RWPE2 (cell line): Measurements from ENCODE around the gene NDE1.
"Not testable (repeated sequence)": the region's sequence is repeated elsewhere in the genome, so short reads cannot be mapped to it uniquely, and the experiment has no call there.

Experiments
- ATAC-seq: fragments of 200-7000 bp; cut with Tn5 transposase; 3 replicates; pipeline ENCODE4 v1.9.1; 2021; ENCODE audit warnings: low read depth
- DNase-seq: peaks from one replicate; pipeline ENCODE4 v3.0.0-alpha.2; 2020; ENCODE audit warnings: low spot score
- H3K27ac ChIP-seq: fragments of 450-650 bp; 2 replicates; pipeline ENCODE4 v1.5.1; 2017; ENCODE audit warnings: mild to moderate bottlenecking; ENCODE audit not compliant: poor library complexity, severe bottlenecking
- H3K27me3 ChIP-seq: fragments of 250-450 bp; sonication (Bioruptor Pico); 2 replicates; pipeline ENCODE4 v1.5.1; 2021; ENCODE audit warnings: mild to moderate bottlenecking, moderate library complexity; ENCODE audit not compliant: insufficient read depth, poor library complexity, severe bottlenecking
- H3K36me3 ChIP-seq: fragments of 250-450 bp; sonication (Bioruptor Pico); 2 replicates; pipeline ENCODE4 v1.5.1; 2020; ENCODE audit warnings: low read depth, mild to moderate bottlenecking, moderate library complexity
- H3K4me1 ChIP-seq: fragments of 250-450 bp; sonication (Bioruptor Pico); 2 replicates; pipeline ENCODE4 v1.5.1; 2021; ENCODE audit warnings: mild to moderate bottlenecking, moderate library complexity; ENCODE audit not compliant: insufficient read depth, poor library complexity, severe bottlenecking
- H3K4me3 ChIP-seq: fragments of 250-450 bp; sonication (Bioruptor Pico); 2 replicates; pipeline ENCODE4 v1.5.1; 2021; ENCODE audit warnings: mild to moderate bottlenecking, moderate library complexity; ENCODE audit not compliant: severe bottlenecking
- H3K9me3 ChIP-seq: fragments of 250-450 bp; sonication (Bioruptor Pico); 2 replicates; pipeline ENCODE4 v1.5.1; 2021; ENCODE audit warnings: mild to moderate bottlenecking, moderate library complexity; ENCODE audit not compliant: severe bottlenecking
- TF ChIP-seq, protein P1 (sequence below): fragments of 450-650 bp; IDR thresholded peaks from one replicate; pipeline ENCODE4 v1.5.1; 2017; ENCODE audit warnings: mild to moderate bottlenecking, moderate library complexity; ENCODE audit not compliant: poor library complexity, severe bottlenecking

The NDE1 gene

DNA sequence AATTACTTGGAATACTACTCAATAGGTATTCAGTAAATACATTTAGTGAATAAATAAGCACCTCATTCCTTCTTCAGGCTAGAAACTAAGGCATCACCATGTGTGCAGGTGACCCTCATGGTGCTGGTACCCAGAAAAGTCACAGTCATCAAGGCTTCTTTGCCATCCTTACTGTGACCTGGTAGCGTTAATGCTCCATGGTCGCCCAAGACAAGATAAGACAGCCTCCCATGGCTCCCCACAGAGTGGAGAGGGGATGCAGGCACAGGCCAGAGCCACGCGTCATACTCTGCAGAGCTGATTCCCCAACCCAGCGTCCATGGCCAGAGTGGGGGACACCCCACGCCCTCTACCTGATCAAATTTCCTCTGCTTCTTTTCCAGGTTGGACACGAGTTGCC, 73.8 kb downstream of the NDE1 start:
- H3K4me3 ChIP-seq = no peak overlapping the region
- TF ChIP-seq, protein P1, sequence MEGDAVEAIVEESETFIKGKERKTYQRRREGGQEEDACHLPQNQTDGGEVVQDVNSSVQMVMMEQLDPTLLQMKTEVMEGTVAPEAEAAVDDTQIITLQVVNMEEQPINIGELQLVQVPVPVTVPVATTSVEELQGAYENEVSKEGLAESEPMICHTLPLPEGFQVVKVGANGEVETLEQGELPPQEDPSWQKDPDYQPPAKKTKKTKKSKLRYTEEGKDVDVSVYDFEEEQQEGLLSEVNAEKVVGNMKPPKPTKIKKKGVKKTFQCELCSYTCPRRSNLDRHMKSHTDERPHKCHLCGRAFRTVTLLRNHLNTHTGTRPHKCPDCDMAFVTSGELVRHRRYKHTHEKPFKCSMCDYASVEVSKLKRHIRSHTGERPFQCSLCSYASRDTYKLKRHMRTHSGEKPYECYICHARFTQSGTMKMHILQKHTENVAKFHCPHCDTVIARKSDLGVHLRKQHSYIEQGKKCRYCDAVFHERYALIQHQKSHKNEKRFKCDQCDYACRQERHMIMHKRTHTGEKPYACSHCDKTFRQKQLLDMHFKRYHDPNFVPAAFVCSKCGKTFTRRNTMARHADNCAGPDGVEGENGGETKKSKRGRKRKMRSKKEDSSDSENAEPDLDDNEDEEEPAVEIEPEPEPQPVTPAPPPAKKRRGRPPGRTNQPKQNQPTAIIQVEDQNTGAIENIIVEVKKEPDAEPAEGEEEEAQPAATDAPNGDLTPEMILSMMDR = no peak

DNA sequence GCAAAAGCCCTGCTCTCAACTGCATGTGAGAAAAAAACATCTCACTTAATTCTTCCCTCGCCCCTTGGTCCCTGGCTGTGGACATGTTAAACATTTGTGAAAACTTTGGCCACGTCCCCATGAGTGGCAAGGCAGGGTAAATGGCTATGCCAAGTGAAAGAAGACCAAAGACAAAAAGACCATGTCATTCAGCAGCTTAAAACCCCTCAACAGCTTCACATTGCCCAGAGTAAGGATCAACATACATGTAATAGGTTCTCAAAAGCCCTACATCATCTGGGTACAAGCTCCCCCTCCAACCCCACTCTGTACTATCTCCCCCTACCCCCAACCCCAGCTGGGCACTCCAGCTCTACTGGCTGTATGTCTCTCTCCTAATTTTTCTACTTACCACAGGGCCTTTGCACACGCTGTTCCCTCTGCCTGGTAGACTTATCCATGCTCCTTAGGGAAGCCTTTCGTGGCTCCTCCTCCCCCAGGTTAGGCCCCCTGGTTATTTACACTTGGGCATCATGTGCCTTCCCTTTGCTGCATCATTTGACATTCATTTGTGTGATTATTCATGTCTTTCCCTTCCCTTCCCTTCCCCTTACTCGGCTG, 75.7 kb downstream of the NDE1 start:
- H3K4me3 ChIP-seq = no peak overlapping the region
- H3K27me3 ChIP-seq = no peaks in the 10 kb centered on the region
- no peak for ATAC-seq
- TF ChIP-seq, protein P1 = no peak
- peaks cover 28% of the 10 kb centered on the region for H3K36me3 ChIP-seq
- no peaks in the 10 kb centered on the region for H3K9me3 ChIP-seq
- DNase-seq = no peak
- no peak overlapping the region for H3K27ac ChIP-seq
- H3K4me1 ChIP-seq = no peaks in the 10 kb centered on the region

More for the DNA sequence above, 73.8 kb downstream of the NDE1 start:
- no peak for DNase-seq
- H3K36me3 ChIP-seq = peaks cover 29% of the 10 kb centered on the region
- no peak overlapping the region for H3K27ac ChIP-seq
- no peaks in the 10 kb centered on the region for H3K27me3 ChIP-seq
- ATAC-seq = no peak
- no peaks in the 10 kb centered on the region for H3K4me1 ChIP-seq
- H3K9me3 ChIP-seq = no peaks in the 10 kb centered on the region

GRCh38 chr16:15726715-15727114, 76.7 kb downstream of the NDE1 start:
- no peak overlapping the region for H3K4me3 ChIP-seq
- ATAC-seq (no peak), DNase-seq (no peak)
- TF ChIP-seq, protein P1 = no peak
- no peak overlapping the region for H3K27ac ChIP-seq
- peaks cover 26% of the 10 kb centered on the region for H3K36me3 ChIP-seq
- no peaks in the 10 kb centered on the region for H3K4me1 ChIP-seq
- no peaks in the 10 kb centered on the region for H3K9me3 ChIP-seq
- H3K27me3 ChIP-seq = no peaks in the 10 kb centered on the region

DNA sequence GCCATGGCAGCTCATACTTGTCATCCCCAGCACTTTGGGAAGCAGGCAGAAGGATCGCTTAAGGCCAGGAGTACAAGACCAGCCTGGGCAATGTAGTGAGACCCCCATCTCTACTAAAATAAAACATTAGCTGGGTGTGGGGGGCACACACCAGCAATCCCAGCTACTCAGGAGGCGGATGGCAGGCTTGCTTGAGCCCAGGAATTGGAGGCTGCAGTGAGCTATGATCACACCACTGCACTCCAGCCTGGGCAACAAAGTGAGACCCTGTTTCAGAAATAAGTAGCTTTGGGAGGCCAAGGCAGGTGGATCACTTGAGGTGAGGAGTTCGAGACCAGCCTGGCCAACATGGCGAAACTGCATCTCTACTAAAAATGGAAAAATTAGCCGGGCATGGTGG, 77.7 kb downstream of the NDE1 start:
- peaks cover 19% of the 10 kb centered on the region for H3K36me3 ChIP-seq
- DNase-seq, H3K4me1 ChIP-seq, ATAC-seq, H3K27ac ChIP-seq, H3K9me3 ChIP-seq, H3K27me3 ChIP-seq, H3K4me3 ChIP-seq: not testable (repeated sequence)

GRCh38 chr16:15729152-15729551, 79.1 kb downstream of the NDE1 start:
- ATAC-seq (no peak), DNase-seq (no peak)
- H3K9me3 ChIP-seq = no peaks in the 10 kb centered on the region
- no peaks in the 10 kb centered on the region for H3K27me3 ChIP-seq
- H3K4me3 ChIP-seq = no peak overlapping the region
- H3K4me1 ChIP-seq = no peaks in the 10 kb centered on the region
- peaks cover 11% of the 10 kb centered on the region; the same call in 1 of the 2 replicates for H3K36me3 ChIP-seq
- H3K27ac ChIP-seq = no peak overlapping the region
- TF ChIP-seq, protein P1 = no peak
